Left kidney (tissue), 2 donors: Measurements from ENCODE around the gene TMED9. TPM values are rescaled to one million over a fixed set of nuclear protein-coding genes. Genes with fewer than 3 reads are reported as not detected.
"Not testable (repeated sequence)": the region's sequence is repeated elsewhere in the genome, so short reads cannot be mapped to it uniquely, and the experiment has no call there.

Experiments
- DNase-seq: peaks from one replicate; pipeline ENCODE4 v3.0.0-alpha.2; 2013
- polyA plus RNA-seq: library from polyadenylated mRNA; unstranded; fragments of 120-200 nt; gene quantifications from one replicate; pipeline ENCODE4 v1.2.1, GENCODE V29; 2013; ENCODE audit not compliant: insufficient read length

Gene TMED9
- polyA plus RNA-seq, 1 donor, result 139 TPM

GRCh38 chr5:177605078-177605477, 13.1 kb downstream of the TMED9 start:
- no peak for DNase-seq

DNA sequence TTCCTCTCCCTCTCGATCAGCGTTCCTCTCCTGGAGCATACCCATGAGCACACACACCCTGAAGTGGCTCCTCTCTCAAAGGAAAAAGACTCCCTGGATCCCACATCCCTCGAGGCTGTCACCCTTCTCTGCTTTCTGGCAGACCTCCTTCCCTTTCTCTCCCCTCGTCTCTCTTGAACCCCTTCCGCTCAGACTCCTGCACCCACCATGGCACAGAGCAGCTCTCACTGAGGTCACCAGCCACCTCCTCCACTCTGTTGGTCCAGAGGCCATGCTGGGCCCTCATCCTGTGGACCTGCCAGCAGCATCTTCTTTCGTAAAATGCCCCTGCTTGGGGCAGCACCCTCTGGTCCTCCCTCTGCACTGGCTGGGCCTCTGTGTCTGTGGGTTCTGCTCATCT, 13.7 kb downstream of the TMED9 start:
- DNase-seq, result no peak

GRCh38 chr5:177606071-177607051, 14.4 kb downstream of the TMED9 start:
- no peak for DNase-seq

GRCh38 chr5:177607115-177607451, 15.1 kb downstream of the TMED9 start:
- DNase-seq, result no peak

DNA sequence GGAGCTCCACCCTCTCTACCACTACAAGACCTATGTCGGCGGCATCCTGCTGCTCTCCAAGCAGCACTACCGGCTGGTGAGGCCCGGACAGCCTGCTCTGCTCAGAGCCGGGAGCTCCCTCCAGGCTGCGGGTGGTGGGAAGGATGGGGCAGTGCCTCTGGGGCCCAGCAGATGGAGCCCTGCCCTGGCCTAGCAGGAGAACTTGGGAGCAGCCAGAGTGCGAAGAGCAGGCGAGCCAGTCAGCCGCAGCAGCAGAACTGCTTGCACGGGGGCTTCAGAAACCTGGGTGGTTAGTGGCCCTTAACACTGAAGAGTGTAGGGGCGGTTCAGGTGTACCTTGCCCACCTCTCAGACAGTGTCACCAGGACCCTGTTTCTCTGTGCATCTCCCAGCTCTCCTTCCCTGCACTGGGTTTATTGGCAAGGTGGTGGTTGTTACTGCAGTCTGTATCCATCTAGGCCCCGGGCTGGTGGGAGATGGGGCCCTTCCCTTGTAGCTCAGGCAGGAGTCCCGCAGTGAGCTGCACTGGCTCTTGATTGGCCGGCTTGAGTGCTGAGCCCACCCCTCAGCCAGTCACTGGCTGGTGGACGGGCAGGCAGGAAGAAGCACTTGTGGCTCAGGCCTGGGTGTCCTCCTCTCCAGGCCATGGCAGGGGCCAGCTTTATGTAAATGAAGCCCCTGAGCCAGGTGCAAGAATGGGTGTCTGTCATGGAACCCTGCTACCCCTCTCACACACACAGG, 15.6 kb downstream of the TMED9 start:
- peak; percentile 79 for DNase-seq

GRCh38 chr5:177608243-177609075, 16.5 kb downstream of the TMED9 start:
- no peak for DNase-seq

GRCh38 chr5:177609076-177610059, 17.4 kb downstream of the TMED9 start:
- DNase-seq, result no peak

GRCh38 chr5:177610131-177610769, 18.2 kb downstream of the TMED9 start:
- DNase-seq, result no peak

- no peak for DNase-seq
These were observed 18.9 kb downstream of the TMED9 start for GRCh38 chr5:177610770-177611445.

DNA sequence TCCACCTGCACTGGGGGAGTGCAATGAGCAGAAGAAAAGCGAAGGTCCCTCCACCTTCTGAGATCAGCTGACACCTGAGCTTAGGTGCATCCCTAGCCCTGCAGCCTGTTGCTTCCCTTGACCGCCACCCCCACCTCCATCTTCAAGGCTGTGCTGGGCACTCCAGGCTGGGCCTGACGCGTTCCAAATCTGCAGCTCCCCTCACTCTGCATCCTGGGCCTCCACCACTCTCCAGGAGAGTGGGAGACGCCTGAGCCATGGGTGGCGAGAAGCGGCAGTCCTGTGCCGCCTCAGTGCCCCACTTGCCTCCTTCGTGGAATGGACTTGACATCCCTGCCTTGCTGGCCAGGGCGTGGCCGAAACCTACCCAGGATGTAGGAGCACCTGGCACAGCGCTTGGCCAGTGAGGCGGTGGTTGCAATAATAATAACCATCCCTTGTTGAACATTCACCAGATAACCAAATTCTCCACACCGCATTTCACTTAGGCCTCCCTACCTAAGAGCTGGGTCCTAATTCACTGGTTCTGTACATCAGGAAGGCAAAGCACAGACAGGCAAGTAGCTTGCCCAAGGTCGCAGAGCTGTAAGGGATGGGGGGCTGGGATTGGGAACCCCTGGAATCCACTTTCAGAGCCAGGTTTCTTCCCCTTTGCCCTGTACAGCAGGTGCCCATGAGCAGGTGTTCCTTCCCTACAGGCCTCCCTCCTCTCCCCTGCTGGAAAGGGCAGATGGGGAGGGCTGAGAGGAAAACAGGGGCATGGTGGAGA, 19.6 kb downstream of the TMED9 start:
- DNase-seq, result no peak

DNA sequence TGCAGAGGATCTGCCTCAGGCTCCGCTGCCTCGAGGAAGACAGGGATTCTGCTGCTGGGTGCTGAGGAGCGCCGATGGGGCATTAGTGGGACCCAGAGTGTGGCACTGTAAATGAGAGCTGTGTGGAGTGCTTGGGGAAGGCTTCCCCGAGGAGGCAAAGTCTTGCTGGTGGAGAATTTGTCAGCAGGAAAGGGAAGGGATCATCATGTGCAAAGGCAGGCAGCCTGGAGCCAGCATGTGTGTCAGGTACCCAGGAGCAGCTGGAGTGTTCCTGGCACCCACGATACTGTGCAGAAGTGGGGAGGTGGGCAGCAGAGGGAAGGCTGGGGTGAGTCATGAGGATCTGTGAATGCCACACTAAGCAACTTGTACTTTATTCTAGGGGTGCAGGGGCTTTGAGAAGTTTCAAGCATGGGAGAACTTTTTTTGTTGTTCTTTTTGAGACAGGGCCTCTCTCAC, 20.2 kb downstream of the TMED9 start:
- no peak for DNase-seq

GRCh38 chr5:177620560-177620959, 28.6 kb downstream of the TMED9 start:
- DNase-seq, result no peak

DNA sequence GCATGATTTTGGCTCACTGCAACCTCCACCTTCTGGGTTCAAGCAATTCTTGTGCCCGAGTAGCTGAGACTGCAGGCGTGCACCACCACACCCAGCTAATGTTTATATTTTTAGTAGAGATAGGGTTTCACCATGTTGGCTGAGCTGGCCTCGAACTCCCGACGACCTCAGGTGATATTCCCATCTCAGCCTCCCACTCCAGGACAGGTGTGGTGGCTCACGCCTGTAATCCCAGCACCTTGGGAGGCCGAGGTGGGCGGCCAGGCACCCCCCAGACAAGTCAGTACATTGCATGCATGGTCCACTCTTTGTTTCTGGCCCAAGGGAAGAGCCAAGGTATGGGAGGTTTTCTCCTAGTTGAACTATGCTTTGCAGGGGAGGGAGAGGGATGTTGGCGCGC, 32.2 kb downstream of the TMED9 start:
- not testable (repeated sequence) for DNase-seq

- DNase-seq, result not testable (repeated sequence)
These were observed 38.2 kb downstream of the TMED9 start for GRCh38 chr5:177630186-177630585.

- not testable (repeated sequence) for DNase-seq
These were observed 42.9 kb downstream of the TMED9 start for GRCh38 chr5:177634912-177635311.

GRCh38 chr5:177645462-177645861, 53.5 kb downstream of the TMED9 start:
- not testable (repeated sequence) for DNase-seq
